ENCODE results near the gene TACC3.

TACC3 gene

GRCh38 chr4:1762264-1763010 is 41.1 kb downstream of the TACC3 start:
- DNase-seq, result no peak

DNA sequence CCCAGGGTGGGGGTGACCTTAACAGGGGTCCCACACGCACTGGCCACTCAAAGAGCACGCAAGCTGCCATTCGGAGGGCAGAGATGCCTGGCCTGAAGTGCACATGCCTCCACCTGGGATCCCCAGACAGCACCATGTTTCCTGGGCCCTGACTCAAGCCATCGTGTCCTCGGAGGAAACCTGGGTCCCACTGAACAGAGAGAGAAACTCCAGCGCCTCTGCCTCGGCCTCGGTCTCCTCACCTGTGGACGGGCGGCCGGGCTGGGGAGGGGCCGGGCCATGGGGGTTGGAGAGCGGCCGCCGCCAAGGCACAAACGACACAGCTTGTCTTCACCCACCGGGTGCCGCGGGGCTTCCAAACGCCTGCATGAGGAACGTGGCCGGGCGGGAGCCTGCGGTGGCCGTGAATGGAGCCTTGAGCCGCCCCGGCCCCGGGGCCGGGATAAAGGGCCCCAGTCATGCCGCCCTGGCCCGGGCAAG is 41.8 kb downstream of the TACC3 start:
- no peak for DNase-seq

DNA sequence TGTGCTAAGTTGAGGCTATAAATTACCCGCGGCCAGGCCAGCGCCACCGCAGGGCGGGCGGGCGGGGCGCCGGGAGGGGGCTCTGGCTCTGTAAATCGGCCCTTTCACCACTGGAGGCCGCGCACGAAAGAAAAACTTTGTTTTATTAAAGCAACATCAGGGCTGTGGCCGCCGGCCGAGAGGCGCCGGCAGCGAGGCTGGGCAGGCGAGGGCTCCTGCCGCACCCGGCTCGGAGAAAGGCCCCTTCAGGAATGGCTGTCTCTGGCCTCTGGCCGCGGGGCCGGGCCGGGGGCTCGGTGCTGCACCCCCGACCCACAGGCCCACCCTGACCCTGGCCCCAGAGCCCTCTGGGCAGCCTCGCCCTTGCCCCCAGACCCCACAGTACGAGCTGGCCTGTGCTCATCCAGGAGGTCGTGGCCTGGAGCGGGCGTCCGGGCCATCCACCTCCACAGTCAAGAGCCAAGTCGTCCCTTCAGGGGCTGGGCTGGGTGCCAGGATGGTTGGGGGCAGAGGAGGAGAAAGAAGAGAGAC is 42.3 kb downstream of the TACC3 start:
- peak; percentile 83 for DNase-seq

DNA sequence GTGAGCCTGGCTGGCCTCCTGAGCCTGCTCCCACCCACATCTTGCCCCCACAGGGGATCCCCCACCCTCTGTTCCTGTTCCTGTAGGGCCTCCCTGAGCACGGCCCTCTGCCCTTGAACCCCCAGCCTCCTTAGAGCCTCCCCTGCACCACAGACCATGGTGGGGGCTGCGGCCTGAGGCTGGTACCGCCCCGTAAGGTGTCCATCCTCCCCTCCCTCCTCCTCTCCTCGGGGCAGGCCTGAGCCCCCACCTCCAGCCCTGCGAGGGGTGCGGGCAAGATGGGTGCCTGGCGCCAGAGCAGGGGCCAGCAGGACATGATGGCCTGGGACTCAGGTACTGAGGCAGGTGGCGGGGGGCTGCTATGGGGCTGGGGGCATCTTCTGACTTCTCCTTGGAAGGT is 43.3 kb downstream of the TACC3 start:
- DNase-seq, result no peak

DNA sequence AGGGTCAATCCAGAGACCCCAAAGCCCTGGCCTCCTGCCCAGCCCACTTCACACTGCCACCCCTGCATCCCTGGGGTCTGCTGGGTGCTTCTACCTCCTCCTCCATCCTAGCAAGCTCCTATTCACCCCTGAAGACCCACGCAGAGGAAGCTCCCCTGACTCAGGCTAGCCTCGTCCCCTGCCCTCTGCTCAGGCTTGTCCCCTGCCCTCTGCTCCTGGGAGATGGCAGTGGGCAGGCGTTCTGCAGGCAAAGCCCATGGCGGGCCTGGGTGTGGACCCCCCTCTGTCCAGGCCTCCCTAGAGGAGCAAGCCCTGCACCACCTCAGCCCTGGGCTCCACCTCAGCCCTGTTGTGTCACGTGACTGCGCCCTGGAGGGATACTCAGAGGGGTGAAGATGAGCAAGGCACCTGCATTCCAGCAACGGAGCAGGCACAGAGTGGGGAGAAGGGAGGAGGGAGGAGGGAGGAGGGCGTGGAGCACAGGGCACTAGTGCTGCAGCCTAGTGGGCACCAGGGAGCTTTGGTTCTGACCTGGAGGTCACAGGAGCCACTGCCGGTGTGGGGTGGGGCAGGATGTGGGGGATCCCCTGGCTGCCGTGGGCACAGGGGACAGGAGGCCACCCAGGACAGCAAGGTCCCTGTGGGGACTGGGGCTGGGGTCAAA is 44.2 kb downstream of the TACC3 start:
- no peak for DNase-seq

GRCh38 chr4:1766106-1767060 is 45.1 kb downstream of the TACC3 start:
- DNase-seq, result peak; percentile 3

DNA sequence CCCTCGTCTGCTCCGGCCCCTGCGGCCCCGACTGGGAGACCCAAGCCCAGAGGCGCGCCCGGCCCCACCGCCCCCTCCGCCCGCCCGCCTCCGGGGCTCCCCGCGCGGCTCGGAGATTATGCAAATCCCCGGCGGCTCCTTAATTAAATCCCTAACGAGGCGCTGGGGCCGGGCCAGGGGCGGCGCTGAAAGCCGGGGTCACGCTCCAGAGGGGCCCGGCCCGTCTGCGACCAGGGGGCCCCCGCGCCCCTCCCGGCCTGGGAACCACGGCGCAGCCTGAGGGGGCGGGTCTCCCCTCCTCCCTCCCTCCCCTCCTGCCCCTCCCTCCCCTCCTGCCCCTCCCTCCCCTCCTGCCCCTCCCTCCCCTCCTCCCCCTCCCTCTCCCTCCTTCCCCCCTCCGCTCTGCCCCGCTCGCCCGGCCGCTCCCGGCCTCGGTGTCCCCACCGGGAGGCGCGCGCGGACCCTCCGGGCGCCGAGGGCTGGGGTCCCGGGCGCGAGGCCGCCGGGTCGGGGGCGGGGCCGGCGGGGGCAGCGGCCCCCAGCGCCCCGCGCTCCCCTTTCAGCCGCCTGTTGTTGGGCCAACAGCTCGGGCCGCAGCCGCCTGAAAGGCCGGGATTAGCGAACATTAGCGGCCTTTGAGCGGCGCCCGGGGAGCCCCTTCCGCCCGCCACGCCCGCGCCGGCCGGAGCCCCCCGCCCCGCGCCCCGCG is 45.9 kb downstream of the TACC3 start:
- peak; percentile 44 for DNase-seq

DNA sequence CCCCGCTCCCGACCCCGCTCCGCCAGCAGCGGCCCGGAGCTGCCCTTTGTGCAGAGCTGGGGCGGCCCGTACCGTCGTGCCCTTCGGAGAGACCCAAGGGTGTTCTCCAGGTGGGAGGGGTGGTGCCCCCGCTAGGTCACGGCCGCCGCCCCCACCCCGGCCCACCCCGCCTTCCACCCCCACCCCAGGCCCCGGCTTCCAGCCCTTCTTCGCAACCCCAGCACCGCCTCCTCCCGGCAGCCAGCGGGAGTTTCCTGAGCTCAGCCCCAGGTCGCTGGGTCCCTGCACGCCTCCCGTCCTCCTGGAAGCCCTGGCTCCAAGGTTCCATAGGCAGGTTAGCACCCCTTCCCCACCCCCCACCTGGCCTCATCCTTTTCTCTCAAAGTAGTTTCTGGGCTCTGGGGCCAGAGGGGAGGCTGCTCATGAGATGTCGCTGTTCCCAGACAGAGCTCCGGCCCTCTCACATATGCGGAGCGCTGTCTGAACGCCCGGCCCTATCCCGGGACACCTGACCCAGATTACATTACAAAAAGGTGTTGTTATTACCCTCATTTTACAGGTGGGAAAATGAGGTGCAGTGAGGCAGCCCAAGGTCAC is 46.5 kb downstream of the TACC3 start:
- DNase-seq, result peak; percentile 70

- no peak for DNase-seq
Measured at GRCh38 chr4:1768367-1769034, 47.2 kb downstream of the TACC3 start.

GRCh38 chr4:1769692-1770091 is 48.4 kb downstream of the TACC3 start:
- DNase-seq, result no peak

GRCh38 chr4:1770245-1770644 is 48.9 kb downstream of the TACC3 start:
- no peak for DNase-seq

GRCh38 chr4:1770791-1771231 is 49.5 kb downstream of the TACC3 start:
- no peak for DNase-seq

- DNase-seq, result peak; percentile 79
Measured at GRCh38 chr4:1771555-1772305, 50.4 kb downstream of the TACC3 start.

GRCh38 chr4:1772853-1773538 is 51.7 kb downstream of the TACC3 start:
- peak; percentile 39 for DNase-seq

GRCh38 chr4:1773754-1774153 is 52.4 kb downstream of the TACC3 start:
- DNase-seq, result no peak

DNA sequence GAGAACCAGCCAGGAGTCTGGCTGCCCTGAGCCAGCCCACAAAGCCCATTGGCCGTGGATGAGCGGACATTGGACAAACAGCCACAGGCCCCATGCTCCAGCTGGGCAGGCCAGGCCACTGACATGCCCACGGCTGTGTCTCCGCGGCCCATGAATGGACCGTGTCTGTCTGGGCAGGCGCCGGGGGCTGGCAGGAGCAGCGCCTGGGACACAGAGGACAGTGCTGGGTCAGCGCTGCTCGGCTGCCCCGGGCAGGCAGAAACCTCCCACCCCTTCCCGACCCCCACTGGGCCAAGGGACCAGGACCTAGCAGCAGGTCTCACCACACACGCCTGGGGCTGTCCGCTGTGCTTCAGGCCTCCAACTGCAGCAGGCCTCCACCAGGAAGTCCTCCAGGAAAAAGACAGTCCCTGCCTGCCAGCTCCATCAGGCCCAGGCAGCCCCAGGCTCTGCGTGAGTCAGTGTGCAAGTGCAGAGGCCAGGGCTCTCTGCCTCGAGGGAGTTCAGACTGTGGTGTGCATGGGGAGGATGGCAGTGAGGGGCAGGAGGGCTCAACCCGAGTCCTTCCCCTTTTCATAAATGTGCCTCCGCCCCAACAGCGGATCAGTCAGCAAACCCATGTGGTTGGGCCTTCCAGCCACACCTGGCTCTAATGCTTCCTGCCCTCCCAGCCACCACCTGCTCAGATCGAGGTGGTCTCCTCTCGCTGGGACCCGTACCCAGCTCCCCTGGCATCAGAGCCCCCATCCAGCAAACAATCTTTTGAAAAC is 54.6 kb downstream of the TACC3 start:
- DNase-seq, result peak; percentile 60

DNA sequence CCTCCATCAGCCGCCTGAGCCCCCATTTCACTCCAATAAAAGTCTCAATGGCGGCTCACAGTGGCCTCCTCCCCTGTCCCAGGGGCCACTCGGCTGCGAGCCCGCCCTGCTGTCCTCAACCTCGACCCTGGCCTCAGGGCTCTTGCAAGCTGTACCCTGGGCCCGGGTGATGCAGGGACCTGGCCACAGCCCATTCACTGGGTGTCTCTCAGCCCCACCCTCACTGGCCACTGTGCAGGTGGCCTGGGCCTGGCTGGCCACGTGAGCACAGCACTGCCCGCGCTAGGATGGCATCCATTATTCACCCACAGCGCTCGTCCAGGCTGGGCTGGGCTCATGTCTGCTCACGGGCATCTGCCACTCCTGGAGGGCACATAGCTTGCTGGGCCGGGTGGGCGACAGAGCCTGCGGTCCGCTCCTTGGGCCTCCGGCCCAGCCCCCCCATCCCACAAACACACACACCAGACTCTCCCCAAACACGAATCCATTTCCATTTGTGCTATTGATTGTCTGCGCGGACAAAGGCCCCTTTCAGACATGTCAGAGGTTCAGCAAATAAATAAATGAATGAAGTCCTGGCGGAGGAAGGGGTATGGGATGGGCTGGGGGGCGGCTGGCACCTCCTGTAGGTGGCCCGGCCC is 55.3 kb downstream of the TACC3 start:
- no peak for DNase-seq

DNA sequence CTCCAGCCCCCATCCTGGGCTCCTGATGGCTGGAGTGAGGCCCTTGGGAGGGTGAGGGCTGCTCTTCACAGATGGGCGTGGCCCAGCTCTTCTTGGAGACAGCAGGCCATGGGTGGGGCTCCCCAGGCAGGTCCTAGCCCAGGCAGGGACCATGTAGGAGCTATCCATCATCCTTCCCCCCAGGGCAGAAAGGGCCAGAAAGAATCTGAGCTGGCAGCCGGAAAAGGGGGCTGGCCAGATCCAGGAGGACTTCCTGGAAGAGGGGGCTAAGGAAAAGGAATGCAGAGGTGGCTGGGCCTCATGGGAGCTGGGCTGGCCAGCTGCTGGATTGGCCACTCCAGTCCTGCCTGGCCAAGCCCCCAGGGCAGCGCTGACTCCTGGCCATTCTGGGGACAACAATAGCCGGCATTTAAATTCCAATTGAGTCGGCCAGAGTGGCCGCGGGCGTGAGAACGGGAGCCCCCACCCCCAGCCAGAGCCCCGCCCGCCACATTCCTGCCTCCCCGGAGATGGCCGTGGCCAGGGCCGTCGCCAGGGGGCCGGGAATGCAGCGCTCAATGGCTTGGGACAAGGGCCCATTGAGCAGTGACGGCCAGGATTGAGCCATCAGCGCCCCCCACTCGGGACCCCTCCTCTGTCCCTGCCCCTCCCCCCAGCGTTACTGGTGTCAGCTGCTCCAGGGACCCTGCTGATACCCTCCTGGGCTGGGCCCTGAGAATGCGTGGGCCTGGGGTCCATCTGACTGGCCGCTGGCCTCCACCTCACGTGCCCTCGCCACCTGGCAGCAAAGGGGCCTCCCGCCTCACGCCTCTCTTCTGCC is 56.7 kb downstream of the TACC3 start:
- DNase-seq, result peak; percentile 77
